Stimulated activated CD8-positive, alpha-beta memory T cell treated with anti-CD3 and anti-CD28 coated beads, Interleukin-12 subunit alpha, Interleukin-12 subunit beta, amount 100 ng/mL, for 24 hours (primary cell): ENCODE data around the gene GALNT17.

Experiments used
- DNase-seq: peaks from one replicate; pipeline ENCODE4 v3.0.0-alpha.2; 2020; ENCODE audit errors: extremely low read depth

Gene GALNT17

GRCh38 chr7:71457846-71458590 is 326.1 kb downstream of the GALNT17 start:
- DNase-seq, result no peak

- no peak for DNase-seq
Observed at GRCh38 chr7:71459132-71459531, 327.2 kb downstream of the GALNT17 start.

GRCh38 chr7:71461572-71461971 is 329.6 kb downstream of the GALNT17 start:
- no peak for DNase-seq

- no peak for DNase-seq
Observed at GRCh38 chr7:71465741-71466189, 333.8 kb downstream of the GALNT17 start.

DNA sequence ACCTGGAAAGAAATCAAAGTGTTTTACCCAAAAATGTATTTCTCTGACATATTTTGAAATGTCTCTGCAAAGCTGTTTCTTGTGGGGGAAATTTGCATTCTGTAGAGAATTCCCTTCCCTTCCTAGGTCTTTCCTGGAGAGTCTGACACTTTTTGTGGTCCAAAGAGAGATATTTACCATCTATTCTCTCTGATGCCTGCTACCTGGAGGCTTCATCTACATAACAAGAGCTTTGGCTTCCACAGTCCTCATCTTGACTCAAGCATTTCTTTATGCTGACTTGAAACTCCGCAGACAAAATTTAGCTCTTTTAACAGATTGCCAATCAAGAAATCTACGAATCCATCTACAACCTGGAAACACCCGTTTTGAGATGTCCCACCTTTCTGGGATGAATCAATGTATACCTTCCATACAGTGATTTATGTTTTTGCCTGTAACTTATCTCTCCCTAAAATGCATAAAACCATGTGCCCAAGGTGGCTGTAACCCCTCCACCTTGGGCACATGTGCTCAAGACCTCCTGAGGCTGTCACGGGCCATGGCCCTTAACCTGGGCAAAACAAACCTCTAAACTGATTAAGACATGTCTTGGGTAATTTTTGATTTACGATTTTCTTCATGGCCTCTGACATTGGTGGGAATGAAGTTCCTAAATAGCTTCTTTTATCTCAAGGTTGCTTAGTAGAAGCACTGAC is 334.7 kb downstream of the GALNT17 start:
- DNase-seq, result no peak

DNA sequence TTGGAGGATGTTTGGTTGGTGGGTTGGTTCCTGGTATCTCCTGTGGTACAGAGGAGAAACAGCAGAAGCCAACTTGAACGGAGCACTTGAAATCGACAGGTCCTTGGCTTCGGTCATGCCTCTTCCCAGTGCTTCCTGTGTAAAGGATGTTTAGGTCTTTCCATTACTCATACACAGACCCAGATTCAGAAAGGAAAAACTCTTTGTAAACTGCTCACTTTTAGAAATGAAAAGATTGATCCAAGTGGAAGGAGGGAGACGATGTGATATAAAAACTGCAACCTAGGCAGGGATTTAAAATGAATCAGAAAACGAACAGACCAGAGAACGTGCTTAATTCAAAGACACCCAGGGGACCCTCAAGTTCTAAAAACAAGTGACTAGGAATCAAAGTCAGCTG is 338.4 kb downstream of the GALNT17 start:
- no peak for DNase-seq

GRCh38 chr7:71470830-71471229 is 338.9 kb downstream of the GALNT17 start:
- DNase-seq, result no peak

GRCh38 chr7:71472962-71473361 is 341.0 kb downstream of the GALNT17 start:
- DNase-seq, result no peak

- DNase-seq, result no peak
Observed at GRCh38 chr7:71473366-71473967, 341.5 kb downstream of the GALNT17 start.

DNA sequence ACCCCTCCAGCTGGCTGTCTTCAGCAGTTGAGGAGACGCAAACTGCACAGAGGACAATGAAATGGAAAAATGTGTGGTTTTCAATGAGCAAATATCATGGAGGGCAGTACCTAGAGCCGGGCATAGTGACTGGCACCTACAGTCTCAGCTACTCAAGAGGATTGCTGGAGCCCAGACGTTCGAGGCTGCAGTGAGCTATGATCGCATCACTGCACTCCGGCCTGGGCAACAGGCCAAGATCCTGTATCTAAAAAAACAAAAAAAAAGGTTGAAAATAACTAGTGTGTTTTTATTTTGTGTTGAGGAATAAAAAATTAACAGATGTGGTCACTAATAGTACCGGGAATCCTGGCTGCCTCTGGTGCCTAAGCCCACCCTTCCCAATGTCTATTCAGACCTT is 345.5 kb downstream of the GALNT17 start:
- no peak for DNase-seq

- DNase-seq, result no peak
Observed at GRCh38 chr7:71479231-71479630, 347.3 kb downstream of the GALNT17 start.

DNA sequence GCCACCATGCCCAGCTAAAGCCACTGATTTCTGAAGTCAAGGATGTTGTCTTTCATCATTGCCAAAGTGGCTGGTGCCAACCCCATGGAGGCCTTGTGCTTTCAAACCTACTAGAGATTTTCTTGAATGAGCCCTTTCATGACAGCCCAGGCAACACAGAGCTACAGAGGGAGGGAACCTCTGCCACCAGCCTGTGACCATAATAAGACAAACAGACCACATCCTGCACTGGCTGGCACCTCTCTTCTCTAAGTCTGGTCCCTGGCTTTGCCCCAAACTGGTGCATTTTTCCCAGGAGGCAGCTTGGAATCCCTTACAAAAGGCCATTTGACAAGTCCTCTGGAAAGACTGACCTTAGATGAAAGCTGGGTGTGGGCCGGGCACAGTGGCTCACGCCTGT is 348.8 kb downstream of the GALNT17 start:
- DNase-seq, result no peak

DNA sequence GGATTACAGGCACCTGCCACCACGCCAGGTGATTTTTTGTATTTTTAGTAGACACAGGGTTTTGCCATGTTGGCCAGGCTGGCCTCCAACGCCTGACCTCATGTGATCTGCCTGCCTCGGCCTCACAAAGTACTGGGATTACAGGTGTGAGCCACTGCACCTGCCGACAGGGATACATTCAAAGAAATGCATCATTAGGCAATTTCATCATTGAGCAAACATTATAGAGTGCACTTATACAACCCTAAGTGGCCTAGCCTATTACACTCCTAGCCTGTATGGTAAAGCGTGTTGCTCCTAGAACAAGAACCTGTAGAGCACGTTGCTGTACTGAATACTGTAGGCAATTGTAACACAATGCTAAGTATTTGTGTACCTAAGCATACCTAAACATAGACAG is 350.3 kb downstream of the GALNT17 start:
- DNase-seq, result no peak

DNA sequence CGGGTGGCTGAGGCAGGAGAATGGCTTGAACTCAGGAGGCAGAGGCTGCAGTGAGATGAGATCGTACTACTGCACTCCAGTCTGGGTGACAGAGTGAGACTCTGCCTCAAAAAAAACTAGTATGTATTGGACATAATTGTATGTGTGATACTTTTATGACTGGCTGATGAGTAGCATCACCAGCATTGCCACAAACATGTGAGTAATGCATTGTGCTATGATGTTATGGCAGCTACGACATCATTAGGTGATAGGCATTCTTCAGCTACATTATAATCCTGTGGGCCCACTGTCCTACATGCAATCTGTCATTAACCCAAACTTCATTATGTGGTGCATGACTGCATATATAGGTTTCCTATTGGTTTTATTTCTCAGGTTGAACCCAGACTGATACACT is 352.4 kb downstream of the GALNT17 start:
- DNase-seq, result no peak

GRCh38 chr7:71485586-71485985 is 353.6 kb downstream of the GALNT17 start:
- no peak for DNase-seq

- DNase-seq, result no peak
Observed at GRCh38 chr7:71486414-71486813, 354.5 kb downstream of the GALNT17 start.

DNA sequence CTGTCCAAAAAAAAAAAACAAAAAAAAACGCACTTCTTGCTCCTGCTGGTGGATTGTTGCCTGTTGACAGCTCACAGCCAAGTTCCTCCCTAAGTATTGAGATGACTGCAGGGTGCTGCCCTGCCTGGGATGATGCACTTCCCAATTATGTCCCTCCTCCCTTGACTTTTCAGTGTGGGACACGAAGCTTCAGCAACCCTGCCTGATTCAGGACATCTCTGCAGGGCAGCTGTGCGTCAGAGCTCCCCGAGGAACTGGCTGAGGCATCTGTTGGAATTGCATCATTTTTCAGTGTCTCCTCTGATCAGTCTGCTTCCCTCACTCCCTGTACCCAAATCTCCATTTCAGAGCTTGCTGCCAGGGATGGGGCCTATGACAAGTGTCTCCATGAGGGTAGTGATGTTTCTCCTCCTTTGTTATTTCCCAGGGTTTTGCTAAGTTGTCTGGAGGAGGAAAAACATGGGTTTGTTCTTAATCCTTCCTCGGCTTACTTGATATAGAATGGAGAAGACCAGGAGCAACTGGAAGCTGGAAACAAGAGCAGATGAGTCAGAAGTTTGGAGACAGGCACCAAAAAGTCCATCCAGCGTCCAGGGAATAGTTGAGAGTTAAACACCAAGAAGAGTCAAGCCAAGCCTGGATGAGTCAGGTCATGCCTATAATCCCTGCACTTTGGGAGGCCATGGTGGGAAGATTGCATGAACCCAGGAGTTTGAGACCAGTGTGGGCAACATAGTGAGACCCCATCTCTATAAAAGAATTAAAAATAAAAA is 355.1 kb downstream of the GALNT17 start:
- no peak for DNase-seq

- DNase-seq, result no peak
Observed at GRCh38 chr7:71488308-71488707, 356.4 kb downstream of the GALNT17 start.

GRCh38 chr7:71491336-71491735 is 359.4 kb downstream of the GALNT17 start:
- DNase-seq, result no peak

GRCh38 chr7:71495828-71496227 is 363.9 kb downstream of the GALNT17 start:
- no peak for DNase-seq

GRCh38 chr7:71497256-71497946 is 365.5 kb downstream of the GALNT17 start:
- DNase-seq, result no peak

DNA sequence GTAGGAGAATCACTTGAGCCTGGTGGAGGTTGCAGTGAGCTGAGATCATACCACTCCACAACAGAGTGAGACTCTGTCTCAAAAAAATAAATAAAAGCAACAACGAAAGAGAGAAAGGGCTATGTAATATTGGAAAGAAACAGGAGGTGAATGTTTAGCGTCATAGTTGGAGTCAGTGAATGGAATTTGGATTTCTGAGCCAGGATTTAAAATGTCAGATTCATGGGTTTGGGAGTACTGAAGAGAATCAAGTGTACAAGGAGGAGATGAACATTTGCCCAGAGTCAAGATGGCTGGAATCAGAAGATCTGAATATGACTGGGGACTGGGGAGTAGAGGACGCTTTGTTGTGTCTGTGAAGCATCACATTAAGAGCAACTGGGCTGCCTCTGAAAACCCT is 366.4 kb downstream of the GALNT17 start:
- DNase-seq, result no peak
